GM11168 (cell line): ENCODE data around the gene ZNF467.

ENCODE experiments used
- in situ Hi-C: fragments of 300-500 bp; cut with MboI; formaldehyde crosslinking; loops from one replicate; pipeline ENCODE4 v1.12.0; 2022; ENCODE audit warnings: low sequenced_read_pairs; ENCODE audit not compliant: unreplicated experiment

The ZNF467 gene, protein sequence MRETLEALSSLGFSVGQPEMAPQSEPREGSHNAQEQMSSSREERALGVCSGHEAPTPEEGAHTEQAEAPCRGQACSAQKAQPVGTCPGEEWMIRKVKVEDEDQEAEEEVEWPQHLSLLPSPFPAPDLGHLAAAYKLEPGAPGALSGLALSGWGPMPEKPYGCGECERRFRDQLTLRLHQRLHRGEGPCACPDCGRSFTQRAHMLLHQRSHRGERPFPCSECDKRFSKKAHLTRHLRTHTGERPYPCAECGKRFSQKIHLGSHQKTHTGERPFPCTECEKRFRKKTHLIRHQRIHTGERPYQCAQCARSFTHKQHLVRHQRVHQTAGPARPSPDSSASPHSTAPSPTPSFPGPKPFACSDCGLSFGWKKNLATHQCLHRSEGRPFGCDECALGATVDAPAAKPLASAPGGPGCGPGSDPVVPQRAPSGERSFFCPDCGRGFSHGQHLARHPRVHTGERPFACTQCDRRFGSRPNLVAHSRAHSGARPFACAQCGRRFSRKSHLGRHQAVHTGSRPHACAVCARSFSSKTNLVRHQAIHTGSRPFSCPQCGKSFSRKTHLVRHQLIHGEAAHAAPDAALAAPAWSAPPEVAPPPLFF

DNA sequence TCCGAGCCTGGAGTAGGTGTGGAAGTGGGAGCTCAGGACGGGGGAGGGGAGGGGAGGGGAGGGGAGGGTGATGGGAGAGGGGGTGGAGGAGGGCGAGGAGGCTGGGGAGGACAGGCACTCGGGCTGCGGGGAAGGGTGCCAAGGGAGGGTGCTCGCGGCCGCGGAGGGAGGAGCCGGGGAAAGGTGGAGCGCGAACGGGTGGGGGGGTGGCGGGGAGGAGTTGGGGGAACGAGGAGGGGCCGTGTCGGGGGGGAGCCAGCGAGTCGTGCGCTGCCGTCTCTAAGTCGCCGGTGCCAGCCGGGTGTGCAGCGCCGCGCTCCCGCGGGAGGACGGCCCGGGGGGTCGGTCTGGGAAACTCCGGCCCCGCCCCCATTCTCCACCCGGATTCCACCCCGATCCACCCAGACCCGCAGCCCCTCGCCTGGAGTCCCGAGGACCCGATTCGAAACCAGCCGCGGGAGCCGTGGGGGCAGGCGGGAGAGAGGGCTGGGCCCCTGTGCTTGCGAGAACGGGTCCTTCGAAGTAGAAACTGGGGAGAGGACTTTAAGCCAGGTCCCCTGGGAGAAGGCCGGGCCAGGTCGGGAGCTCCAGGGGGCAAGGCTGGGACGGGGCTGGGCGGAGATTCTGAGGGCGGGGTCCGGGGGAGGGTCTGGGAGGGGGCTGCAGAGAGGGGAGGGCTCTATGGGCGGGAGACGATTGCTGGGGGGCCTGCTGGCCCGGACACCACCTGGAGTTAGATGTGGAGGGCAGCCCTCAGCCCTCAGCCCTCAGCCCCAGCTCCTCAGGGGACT is at the start of gene ZNF467:
Gene ZNF467 (minus strand): TSS at position 143 of the 791 bp plus-strand sequence. CDS start 2,556 bp downstream, outside the sequence.
- in situ Hi-C loops = no loop called here

DNA sequence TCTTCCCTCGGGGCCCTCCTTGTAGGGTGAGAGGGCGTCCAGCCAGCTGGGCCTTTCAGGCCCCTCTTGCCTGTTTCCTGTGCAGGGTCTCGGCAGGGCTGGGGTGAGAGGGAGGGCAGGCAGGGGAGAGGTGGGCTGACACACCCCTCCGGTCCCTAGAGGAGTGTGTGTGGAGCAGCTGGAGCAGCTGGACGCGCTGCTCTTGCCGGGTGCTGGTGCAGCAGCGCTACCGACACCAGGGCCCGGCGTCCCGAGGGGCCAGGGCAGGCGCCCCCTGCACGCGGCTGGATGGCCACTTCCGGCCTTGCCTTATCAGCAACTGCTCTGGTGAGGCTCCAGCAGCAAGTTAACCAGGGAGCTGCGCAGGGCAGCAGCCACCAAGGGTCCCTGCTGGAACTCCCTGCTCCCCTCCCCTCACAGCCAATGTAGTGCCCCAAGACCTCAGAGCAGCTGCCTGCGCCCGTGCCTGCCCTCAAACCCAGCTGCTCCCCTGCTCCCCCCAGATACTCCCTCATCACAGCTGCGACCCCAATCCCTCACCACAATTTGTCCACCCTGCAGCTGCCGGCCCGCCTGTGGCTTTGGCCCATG is 49.1 kb upstream of the ZNF467 start:
- in situ Hi-C loops = no loop called here

DNA sequence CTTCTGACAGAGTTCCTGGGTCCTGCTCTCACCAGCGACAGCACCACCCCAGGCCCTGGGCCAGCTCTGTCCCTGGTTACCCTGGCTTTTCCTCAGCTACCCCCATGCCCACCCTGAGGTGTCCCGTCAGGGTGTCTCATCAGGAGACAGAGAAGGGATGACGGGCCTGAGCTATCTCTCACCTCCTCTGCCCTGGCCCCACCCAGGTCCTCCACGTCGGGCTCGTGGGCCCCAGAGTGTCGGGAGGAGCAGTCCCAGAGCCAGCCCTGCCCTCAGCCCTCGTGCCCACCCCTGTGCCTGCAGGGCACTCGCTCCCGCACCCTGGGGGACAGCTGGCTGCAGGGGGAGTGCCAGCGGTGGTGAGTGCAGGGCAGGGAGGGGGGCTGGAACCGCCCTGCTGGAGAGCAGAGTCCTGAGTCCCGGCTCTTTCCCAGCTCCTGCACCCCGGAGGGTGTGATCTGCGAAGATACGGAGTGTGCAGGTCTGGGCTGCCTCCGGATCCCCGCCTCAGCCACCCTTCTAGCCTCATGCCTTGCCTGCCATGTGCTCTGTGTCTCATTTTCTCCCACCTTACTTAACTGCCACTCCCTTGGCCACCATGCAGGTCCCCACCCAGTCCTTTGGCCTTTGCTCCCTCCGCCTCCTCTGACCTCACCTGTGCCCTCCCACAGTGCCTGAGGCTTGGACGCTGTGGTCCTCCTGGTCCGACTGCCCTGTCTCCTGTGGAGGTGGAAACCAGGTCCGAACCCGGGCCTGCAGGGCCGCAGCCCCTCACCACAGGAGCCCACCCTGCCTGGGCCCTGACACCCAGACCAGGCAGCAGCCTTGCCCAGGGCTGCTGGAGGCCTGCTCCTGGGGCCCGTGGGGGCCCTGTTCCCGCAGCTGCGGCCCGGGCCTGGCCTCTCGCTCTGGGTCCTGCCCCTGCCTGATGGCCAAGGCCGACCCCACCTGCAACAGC is 48.1 kb upstream of the ZNF467 start:
- in situ Hi-C loops = no loop called here

DNA sequence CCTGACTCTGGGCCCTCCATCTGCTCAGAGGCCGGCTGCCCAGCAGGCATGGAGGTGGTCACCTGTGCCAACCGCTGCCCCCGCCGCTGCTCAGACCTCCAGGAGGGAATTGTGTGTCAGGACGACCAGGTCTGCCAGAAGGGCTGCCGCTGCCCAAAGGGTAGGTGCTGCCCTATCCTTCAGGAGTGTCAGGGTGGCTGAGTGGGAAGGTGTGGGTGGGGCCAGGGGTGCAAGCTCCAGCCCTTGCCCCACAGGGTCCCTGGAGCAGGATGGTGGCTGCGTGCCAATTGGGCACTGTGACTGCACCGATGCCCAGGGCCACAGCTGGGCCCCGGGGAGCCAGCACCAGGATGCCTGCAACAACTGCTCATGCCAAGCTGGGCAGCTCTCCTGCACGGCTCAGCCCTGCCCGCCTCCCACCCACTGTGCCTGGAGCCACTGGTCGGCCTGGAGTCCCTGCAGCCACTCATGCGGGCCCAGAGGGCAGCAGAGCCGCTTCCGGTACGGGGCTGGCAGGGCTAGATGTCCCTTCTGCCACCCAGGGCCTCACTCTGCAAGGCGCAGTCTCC is 47.3 kb upstream of the ZNF467 start:
- in situ Hi-C loops = no loop called here

DNA sequence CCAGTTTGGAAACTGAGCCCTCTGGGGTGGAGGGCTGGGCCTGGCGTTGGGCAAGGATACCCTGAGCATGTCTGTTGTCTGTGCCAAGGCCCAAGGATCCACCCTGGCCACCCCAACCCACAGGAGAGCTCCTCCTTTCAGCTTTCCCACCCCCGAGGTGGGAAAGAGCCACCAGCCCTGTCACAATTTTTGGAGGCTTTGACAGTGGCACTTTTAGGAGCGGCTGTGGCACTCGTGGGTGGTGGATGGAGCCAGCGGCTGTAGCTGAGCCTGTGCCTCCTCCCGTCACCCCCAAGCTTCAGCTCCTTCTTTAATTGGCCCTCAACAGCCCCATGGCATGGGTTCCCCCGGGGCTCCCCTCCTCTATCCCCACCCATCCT is 46.6 kb upstream of the ZNF467 start:
- in situ Hi-C loops = no loop called here

DNA sequence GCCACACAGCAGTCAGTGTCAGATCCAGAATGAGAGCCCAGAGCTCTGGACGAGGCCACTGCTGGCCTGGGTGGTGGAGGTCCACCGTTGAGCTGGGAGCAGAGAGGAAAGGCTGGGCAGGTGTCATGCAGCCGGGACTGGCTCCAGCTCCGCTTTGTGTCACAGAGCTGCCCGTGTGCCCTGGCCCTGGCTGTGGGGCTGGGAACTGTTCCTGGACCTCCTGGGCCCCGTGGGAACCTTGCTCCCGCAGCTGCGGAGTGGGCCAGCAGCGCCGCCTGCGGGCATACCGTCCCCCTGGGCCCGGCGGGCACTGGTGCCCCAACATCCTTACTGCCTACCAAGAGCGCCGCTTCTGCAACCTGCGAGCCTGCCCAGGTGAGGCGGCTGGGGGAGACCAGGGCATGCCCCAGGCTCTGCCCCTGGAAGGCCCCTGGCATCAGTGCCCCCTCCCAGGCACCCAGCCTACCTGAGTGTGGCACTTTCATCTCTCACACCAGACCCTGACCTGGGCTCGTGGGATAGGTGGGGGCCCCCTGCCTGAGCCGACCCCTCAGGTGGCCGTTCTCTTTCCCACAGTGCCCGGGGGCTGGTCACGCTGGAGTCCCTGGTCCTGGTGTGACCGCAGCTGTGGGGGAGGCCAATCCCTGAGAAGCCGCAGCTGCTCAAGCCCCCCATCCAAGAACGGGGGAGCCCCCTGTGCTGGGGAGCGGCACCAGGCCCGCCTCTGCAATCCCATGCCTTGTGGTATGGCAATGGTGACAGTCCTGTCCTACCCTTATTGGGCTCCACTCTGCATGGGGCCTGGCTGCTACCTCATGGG is 46.0 kb upstream of the ZNF467 start:
- in situ Hi-C loops = no loop called here

DNA sequence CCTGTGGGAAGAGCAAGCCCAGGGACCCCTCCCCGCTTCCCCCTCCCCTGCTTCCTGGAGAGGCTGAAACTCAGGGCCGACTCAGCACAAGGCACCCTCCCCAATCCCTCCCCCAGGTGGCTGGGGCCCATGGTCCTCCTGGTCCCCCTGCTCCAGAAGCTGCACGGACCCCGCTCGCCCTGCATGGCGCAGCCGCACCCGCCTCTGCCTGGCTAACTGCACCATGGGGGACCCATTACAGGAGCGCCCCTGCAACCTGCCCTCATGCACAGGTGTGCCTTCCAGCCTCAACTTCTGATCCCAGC is 45.1 kb upstream of the ZNF467 start:
- in situ Hi-C loops = no loop called here

DNA sequence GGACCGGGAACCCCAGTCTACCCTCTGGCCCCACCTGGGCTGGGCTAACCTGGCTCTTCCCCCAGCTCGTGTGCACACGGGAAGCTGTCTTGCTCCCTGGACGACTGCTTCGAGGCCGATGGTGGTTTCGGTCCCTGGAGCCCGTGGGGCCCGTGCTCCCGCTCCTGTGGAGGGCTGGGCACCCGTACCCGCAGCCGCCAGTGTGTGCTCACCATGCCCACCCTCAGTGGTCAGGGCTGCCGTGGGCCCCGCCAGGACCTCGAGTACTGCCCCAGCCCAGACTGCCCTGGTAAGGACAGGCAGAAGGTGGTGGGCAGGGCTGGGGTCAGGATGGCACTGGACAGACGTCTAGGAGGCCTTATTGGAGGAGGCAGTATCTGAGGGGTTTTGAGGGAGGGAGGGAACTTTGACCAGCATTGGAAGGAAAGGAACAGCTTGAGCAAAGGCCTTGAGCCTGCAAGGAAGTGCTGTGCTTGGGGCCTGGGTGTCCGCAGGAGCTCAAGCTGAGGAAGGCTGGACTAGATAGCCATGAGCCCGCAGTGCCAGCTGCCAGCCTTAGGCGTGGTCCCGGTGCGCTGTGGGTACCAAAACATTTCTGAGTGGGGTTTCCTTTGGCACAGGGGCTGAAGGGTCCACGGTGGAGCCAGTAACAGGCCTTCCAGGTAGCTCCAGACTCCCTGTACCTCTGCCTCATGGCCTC is 44.6 kb upstream of the ZNF467 start:
- in situ Hi-C loops = no loop called here

DNA sequence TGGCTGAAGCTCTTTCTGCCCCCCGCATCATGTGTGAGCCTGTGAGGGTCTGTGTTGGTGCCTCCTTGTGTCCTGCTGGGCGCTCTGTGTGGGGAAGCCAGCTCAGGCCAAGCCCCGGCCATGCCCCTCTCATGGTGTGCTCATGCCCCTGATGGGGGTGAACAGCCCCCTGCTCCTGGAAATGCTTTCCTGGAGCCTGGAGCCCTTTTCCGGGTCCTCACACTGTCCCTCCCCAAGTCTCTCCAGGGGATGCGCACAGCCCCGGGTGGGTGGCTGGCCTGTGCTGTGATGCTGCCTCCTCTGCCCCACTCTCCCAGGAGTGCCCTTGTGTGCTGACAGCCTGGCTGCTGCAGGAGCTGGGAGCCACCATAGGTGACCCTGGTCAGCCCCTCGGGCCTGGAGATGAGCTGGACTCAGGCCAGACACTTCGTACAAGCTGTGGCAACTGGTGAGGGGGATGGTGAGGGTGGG is 43.9 kb upstream of the ZNF467 start:
- in situ Hi-C loops = no loop called here

DNA sequence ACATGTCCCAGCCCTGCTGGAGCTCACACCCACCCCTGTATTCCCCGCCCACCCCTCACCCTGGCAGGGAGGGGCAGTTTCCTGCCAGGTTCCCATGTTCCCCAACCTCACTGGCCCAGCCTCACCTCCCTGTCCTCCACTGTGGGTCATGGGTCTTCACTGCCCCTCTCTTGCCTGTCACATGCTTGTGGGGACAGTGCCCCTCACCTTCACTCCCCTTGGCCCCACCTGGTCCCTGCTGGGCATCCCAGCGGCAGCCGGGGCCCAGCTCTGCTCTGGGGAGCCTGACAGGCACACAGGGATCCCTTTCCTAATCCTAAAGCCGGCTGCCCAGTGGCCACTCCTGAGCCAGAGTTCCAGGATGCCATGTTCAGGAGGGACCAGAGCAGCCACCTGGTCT is 43.4 kb upstream of the ZNF467 start:
- in situ Hi-C loops = no loop called here

DNA sequence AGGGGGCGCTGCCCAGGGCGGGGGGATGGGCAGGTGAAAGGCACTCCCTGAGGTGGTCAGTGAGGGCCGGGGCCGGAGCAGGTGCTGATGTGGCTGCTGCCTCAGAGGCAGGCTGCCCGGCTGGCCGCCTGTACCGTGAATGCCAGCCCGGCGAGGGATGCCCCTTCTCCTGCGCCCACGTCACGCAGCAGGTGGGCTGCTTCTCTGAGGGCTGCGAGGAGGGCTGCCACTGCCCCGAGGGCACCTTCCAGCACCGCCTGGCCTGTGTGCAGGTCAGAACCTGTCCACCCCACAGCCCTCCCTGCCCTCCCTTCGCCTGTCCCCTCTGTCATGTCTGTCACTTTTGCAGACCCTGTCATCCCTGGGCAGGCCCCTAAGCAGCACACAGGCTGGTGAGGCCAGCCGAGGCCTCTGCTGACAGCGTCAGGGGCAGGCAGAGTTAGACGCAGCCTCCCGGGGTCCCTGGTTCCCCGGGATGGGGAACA is 42.9 kb upstream of the ZNF467 start:
- in situ Hi-C loops = no loop called here

DNA sequence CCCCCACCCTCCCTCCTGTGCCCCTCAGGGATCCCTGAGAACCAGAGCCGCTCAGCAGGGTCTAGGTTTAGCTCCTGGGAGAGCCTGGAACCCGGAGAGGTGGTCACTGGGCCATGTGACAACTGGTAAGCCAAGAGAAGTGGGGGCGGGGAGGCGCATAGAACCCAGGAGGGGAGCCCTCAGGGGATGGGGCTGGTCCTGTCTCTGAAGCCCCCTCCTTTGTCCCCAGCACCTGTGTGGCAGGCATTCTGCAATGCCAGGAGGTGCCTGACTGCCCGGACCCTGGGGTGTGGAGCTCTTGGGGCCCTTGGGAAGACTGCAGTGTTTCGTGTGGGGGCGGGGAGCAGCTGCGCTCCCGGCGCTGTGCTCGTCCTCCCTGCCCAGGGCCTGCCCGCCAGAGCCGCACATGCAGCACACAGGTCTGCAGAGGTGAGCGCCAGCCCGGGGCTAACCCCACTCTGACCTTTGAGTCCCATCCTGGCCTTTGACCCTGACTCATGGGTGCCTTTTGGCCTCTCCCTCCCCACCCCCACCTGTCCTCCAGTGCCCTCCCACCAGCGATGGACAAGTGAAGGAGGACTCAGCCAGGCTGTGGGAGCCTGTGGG is 42.4 kb upstream of the ZNF467 start:
- in situ Hi-C loops = no loop called here

DNA sequence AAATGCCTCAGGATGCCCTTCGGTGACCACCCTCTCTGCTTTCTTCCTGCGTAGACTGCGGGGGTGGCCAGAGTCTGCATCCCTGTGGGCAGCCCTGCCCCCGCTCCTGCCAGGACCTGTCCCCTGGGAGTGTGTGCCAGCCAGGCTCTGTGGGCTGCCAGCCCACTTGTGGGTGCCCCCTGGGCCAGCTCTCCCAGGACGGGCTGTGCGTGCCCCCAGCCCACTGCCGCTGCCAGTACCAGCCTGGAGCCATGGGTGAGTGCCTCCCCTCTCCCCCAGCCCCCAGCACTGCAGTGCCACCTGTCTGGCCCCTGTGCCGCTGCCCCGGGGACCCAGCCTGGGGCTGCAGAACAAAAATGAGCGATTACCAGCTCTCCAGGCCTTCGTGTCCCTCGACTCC is 41.7 kb upstream of the ZNF467 start:
- in situ Hi-C loops = no loop called here

DNA sequence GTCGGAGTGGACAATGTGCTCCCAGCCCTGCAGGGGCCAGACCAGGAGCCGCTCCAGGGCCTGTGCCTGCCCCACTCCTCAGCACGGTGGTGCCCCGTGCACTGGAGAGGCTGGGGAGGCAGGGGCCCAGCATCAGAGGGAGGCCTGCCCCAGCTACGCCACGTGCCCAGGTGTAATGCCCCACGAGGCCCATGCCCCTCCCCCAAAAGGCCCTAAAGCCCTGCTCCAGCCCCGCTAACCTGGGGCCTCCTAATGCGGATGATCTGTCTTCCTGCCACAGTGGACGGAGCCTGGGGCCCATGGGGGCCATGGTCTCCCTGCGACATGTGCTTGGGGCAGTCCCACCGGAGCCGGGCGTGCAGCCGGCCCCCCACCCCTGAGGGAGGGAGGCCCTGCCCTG is 41.1 kb upstream of the ZNF467 start:
- in situ Hi-C loops = no loop called here

DNA sequence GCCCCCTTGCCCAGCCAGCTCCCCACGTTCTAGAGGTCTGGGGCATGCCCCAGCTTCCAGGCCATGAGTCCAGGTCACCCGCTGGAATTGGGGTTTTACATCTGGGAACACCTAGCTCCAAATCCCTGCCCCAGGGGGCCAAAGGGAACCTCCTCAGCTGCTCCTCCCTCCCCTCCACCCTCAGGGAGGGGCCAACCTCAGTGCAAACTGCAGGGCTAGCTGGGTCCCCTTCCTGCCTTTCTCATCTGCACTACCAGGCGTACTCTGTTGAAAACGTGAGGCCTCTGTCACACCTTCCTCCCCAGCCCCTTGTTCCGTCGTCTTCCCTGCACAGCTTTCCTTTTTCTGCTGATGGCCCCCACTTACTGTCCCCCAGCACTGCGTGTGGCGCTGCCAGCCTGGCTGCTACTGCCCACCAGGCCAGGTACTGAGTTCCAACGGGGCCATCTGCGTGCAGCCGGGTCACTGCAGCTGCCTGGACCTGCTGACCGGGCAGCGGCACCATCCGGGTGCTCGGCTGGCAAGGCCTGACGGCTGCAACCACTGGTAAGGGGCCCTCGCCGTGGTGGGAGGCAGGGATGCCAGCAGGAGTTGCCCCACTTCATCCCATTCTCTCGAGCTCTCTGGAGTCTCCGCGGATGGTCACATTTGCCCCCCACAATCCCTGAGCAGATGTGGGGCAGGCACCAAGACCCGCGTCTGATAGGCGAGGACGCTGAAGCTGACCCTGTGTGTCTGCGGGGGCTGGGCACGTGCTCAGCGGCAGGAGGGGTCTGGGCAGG is 40.1 kb upstream of the ZNF467 start:
- in situ Hi-C loops = no loop called here

DNA sequence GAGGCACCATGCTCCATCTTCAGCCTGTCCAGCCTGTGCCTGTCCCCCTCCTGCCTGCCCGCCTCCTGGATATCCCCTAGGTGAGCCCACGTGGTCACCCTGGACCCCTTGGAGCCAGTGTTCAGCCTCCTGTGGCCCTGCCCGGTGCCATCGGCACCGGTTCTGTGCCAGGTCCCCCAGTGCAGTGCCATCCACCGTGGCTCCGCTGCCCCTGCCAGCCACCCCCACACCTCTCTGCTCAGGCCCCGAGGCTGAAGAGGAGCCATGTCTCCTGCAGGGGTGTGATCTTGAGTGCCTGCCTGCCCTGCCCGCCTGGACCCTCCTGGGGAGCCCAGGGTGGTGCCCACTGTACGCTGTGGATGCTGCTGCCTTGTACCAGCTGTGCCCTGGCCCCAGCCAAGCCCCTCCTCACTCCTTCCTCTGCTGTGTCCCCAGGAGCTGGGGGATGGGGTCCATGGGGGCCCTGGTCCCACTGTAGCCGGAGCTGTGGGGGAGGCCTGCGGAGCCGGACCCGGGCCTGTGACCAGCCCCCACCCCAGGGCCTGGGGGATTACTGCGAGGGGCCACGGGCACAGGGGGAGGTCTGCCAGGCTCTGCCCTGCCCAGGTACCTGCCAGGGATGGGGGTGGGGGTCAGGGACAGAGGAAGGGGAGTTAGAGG is 38.6 kb upstream of the ZNF467 start:
- in situ Hi-C loops = no loop called here
